HepG2 (cell line): Measurements from ENCODE around the gene C6orf136. TPM values are rescaled to one million over a fixed set of nuclear protein-coding genes. Genes with fewer than 3 reads are reported as not detected.

Experiments
- FOXP1 ChIP-seq, 2 experiments: fragments of 450-650 bp in 1 of 2; IDR thresholded peaks; 2 replicates each; pipeline ENCODE4 v1.6.1; 2017 to 2018; ENCODE audit warnings: antibody characterized with exemption in 1 of 2
- GFI1 ChIP-seq: sonication (generic); formaldehyde crosslinking; IDR thresholded peaks from 2 replicates; pipeline ENCODE4 v1.5.0; 2020; ENCODE audit warnings: missing genetic modification reagents, mild to moderate bottlenecking, borderline replicate concordance
- HNRNPL ChIP-seq: fragments of 200-400 bp; formaldehyde crosslinking; IDR thresholded peaks from 2 replicates; pipeline ENCODE4 v1.6.1; 2017; ENCODE audit warnings: mild to moderate bottlenecking, low read depth, low read length
- MXD4 ChIP-seq: IDR thresholded peaks from 2 replicates; pipeline ENCODE4 v1.6.1; 2016; ENCODE audit warnings: mild to moderate bottlenecking, missing biosample characterization, missing genetic modification reagents
- NONO ChIP-seq, 2 experiments: fragments of 450-650 bp in 1 of 2; sonication (generic) in 1 of 2; formaldehyde crosslinking in 1 of 2; IDR thresholded peaks in 1 of 2; conservative IDR thresholded peaks in 1 of 2; 2 replicates each; pipeline versions ENCODE4 v1.6.1 to v1.8.0; 2017 to 2022; ENCODE audit warnings: mild to moderate bottlenecking in 1 of 2, missing genetic modification reagents in 1 of 2, moderate library complexity in 1 of 2
- PAX8 ChIP-seq: sonication (generic); formaldehyde crosslinking; IDR thresholded peaks from 2 replicates; pipeline ENCODE4 v1.8.0; 2022; ENCODE audit warnings: mild to moderate bottlenecking, missing genetic modification reagents, borderline replicate concordance
- PHF5A ChIP-seq: IDR thresholded peaks from one replicate; pipeline ENCODE4 v1.6.1; 2018; ENCODE audit warnings: low read depth, missing genetic modification reagents; ENCODE audit not compliant: unreplicated experiment
- POLR2AphosphoS2 ChIP-seq: IDR thresholded peaks from 2 replicates; pipeline ENCODE4 v1.6.1; 2011; ENCODE audit warnings: low read depth, low read length, improper control_type of control experiment
- RFX3 ChIP-seq: IDR thresholded peaks from 2 replicates; pipeline ENCODE4 v1.6.1; 2016; ENCODE audit warnings: missing biosample characterization, missing genetic modification reagents
- RFXANK ChIP-seq: IDR thresholded peaks from 2 replicates; pipeline ENCODE4 v1.6.1; 2016
- RFXAP ChIP-seq: sonication (generic); formaldehyde crosslinking; IDR thresholded peaks from 2 replicates; pipeline ENCODE4 v1.4.0; 2020; ENCODE audit warnings: missing genetic modification reagents, borderline replicate concordance
- RORA ChIP-seq: sonication (generic); formaldehyde crosslinking; IDR thresholded peaks from 2 replicates; pipeline ENCODE4 v1.5.0; 2020; ENCODE audit warnings: mild to moderate bottlenecking, missing genetic modification reagents, moderate library complexity
- TEAD2 ChIP-seq: sonication (generic); formaldehyde crosslinking; IDR thresholded peaks from 2 replicates; pipeline ENCODE4 v1.9.0; 2021; ENCODE audit warnings: missing genetic modification reagents
- YEATS2 ChIP-seq: sonication (generic); formaldehyde crosslinking; IDR thresholded peaks from 2 replicates; pipeline ENCODE4 v1.4.0; 2020; ENCODE audit warnings: missing genetic modification reagents, borderline replicate concordance
- ZBTB3 ChIP-seq: sonication (generic); formaldehyde crosslinking; IDR thresholded peaks from 2 replicates; pipeline ENCODE4 v1.4.0; 2020; ENCODE audit warnings: low read depth, mild to moderate bottlenecking, moderate library complexity, missing genetic modification reagents, borderline replicate concordance
- ZFX ChIP-seq: sonication (generic); formaldehyde crosslinking; IDR thresholded peaks from 2 replicates; pipeline ENCODE4 v1.4.0; 2020; ENCODE audit warnings: mild to moderate bottlenecking, low read depth, missing genetic modification reagents, moderate library complexity
- ZNF121 ChIP-seq: sonication (generic); formaldehyde crosslinking; IDR thresholded peaks from 2 replicates; pipeline ENCODE4 v1.5.0; 2020; ENCODE audit warnings: mild to moderate bottlenecking, missing genetic modification reagents
- ZNF251 ChIP-seq: sonication (generic); formaldehyde crosslinking; IDR thresholded peaks from 2 replicates; pipeline ENCODE4 v1.9.0; 2021; ENCODE audit warnings: mild to moderate bottlenecking, missing genetic modification reagents
- ZNF331 ChIP-seq: sonication (generic); formaldehyde crosslinking; IDR thresholded peaks from 2 replicates; pipeline ENCODE4 v1.4.0; 2020; ENCODE audit warnings: missing genetic modification reagents
- ZNF746 ChIP-seq: sonication (generic); formaldehyde crosslinking; IDR thresholded peaks from 2 replicates; pipeline ENCODE4 v1.8.0; 2022; ENCODE audit warnings: mild to moderate bottlenecking, missing genetic modification reagents
- ZNF747 ChIP-seq: sonication (generic); formaldehyde crosslinking; IDR thresholded peaks from 2 replicates; pipeline ENCODE4 v1.8.1; 2023; ENCODE audit warnings: missing genetic modification reagents, mild to moderate bottlenecking, borderline replicate concordance
- polyA plus RNA-seq, 8 experiments: library from polyadenylated mRNA; depleted of rRNA in 3 of 8; stranded (reverse) in 7 of 8; unstranded in 1 of 8; fragments of >200 nt; fragmentation: Illumina TruSeq in 4 of 8; extraction: Trizol in 4 of 8; gene quantifications; 2 replicates each; pipeline versions ENCODE4 v1.2.1 to v1.2.3, GENCODE V29; 2011 to 2016; ENCODE audit warnings: low read depth in 4 of 8, missing spikeins in 1 of 8, mixed read lengths in 1 of 8; ENCODE audit not compliant: insufficient read depth in 1 of 8
- total RNA-seq, 5 experiments: library from RNA; depleted of rRNA; stranded (reverse); fragments of >200 nt; fragmentation: Illumina TruSeq; extraction: Trizol; gene quantifications; 2 replicates each; pipeline ENCODE4 v1.2.3, GENCODE V29; 2016; ENCODE audit warnings: low read depth in 1 of 5
- TF ChIP-seq, protein P1 (sequence below): sonication (generic); formaldehyde crosslinking; conservative IDR thresholded peaks from 2 replicates; pipeline ENCODE4 v1.4.0; 2020; ENCODE audit warnings: missing genetic modification reagents
- TF ChIP-seq, protein P2 (sequence below): IDR thresholded peaks from 2 replicates; pipeline ENCODE4 v1.6.1; 2012; ENCODE audit warnings: inconsistent platforms
- TF ChIP-seq, protein P3 (sequence below): IDR thresholded peaks from 2 replicates; pipeline ENCODE4 v1.6.1; 2016
- TF ChIP-seq, protein P4 (sequence below): sonication (generic); formaldehyde crosslinking; IDR thresholded peaks from 2 replicates; pipeline ENCODE4 v1.8.0; 2022; ENCODE audit warnings: mild to moderate bottlenecking, missing genetic modification reagents, moderate library complexity

C6orf136 gene
- total and polyA plus RNA-seq, 2 of the 13 experiments (the other 11 are each of a cell fraction or from before 2014, with no cell fraction given) = 12.0 to 26.2 TPM

DNA sequence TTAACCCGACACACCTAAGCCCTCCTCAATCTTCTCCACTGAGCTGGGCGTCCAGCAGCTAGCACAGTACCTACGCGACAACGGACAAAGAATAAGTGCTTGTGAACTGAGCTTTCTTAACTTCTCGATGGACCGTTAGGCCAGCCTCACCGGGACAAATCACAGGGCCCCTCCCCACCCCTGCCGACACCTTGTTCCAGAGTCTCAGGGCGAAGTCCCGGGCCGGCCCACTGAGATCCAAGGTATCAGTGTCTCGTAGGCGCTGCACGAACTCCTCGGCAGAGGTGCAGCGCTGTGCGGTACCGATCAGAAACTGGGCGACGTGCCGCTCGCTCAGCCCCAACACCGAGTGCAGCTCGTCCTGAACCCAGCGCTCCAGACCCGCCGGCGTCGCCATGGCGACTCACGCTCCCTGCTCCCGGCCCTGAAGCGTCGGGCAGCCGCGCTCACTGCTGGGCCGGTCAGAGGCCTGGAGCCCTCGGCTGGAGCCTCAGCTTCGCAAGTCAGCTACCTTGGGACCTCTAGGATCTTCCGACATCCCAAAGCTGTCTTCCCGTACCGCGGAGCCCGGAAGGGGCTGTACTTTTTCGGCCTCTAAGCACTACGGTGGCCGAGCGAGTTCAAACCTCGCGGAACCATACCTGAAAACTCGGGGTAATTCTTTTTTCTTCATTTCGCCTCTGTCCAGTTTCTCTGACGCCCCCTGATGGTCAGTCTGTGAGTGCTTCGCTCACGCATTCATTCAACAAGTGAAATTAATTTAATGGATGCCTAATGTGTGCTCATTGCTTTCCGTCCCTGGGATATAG is 25.7 kb downstream of the C6orf136 start, which contains the start of gene DHX16 (continued):
- TF ChIP-seq, protein P1, sequence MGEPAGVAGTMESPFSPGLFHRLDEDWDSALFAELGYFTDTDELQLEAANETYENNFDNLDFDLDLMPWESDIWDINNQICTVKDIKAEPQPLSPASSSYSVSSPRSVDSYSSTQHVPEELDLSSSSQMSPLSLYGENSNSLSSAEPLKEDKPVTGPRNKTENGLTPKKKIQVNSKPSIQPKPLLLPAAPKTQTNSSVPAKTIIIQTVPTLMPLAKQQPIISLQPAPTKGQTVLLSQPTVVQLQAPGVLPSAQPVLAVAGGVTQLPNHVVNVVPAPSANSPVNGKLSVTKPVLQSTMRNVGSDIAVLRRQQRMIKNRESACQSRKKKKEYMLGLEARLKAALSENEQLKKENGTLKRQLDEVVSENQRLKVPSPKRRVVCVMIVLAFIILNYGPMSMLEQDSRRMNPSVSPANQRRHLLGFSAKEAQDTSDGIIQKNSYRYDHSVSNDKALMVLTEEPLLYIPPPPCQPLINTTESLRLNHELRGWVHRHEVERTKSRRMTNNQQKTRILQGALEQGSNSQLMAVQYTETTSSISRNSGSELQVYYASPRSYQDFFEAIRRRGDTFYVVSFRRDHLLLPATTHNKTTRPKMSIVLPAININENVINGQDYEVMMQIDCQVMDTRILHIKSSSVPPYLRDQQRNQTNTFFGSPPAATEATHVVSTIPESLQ = no peak
- no peak for TF ChIP-seq POLR2AphosphoS2
- TF ChIP-seq, protein P2, sequence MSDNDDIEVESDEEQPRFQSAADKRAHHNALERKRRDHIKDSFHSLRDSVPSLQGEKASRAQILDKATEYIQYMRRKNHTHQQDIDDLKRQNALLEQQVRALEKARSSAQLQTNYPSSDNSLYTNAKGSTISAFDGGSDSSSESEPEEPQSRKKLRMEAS = peak; percentile 38; the same call in 1 of the 2 replicates
- no peak for TF ChIP-seq PAX8
- peak; percentile 98 for TF ChIP-seq YEATS2 (CRISPR knock-in tag)
- TF ChIP-seq RFXAP = peak; percentile 81; the same call in 1 of the 2 replicates
- peak; percentile 63; the same call in 1 of the 2 replicates for TF ChIP-seq RFXANK (CRISPR knock-in tag)
- no peak for TF ChIP-seq ZNF746 (CRISPR knock-in tag)
- TF ChIP-seq, protein P3, sequence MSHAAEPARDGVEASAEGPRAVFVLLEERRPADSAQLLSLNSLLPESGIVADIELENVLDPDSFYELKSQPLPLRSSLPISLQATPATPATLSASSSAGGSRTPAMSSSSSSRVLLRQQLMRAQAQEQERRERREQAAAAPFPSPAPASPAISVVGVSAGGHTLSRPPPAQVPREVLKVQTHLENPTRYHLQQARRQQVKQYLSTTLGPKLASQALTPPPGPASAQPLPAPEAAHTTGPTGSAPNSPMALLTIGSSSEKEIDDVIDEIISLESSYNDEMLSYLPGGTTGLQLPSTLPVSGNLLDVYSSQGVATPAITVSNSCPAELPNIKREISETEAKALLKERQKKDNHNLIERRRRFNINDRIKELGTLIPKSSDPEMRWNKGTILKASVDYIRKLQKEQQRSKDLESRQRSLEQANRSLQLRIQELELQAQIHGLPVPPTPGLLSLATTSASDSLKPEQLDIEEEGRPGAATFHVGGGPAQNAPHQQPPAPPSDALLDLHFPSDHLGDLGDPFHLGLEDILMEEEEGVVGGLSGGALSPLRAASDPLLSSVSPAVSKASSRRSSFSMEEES (CRISPR knock-in tag) = peak; percentile 11
- peak; percentile 90 for TF ChIP-seq PHF5A
- TF ChIP-seq RFX3 (CRISPR knock-in tag) = peak; percentile 74
- peak; percentile 91 for TF ChIP-seq ZNF331 (CRISPR knock-in tag)
- no peak for TF ChIP-seq TEAD2
- TF ChIP-seq ZNF121 (CRISPR knock-in tag) = peak; percentile 71
- no peak for TF ChIP-seq NONO (IDR thresholded peaks at IDR 0.05)
- peak; percentile 89 for TF ChIP-seq NONO (CRISPR knock-in tag; conservative IDR thresholded peaks at IDR 0.05)
- TF ChIP-seq MXD4 (CRISPR knock-in tag) = peak; percentile 83
- TF ChIP-seq HNRNPL = no peak
- peak; percentile 41; the same call in 1 of the 2 replicates for TF ChIP-seq RORA (CRISPR knock-in tag)
- TF ChIP-seq GFI1 (CRISPR knock-in tag) = peak; percentile 78
- no peak for TF ChIP-seq ZBTB3 (CRISPR knock-in tag)
- TF ChIP-seq ZNF251 (CRISPR knock-in tag) = no peak
- TF ChIP-seq, protein P4, sequence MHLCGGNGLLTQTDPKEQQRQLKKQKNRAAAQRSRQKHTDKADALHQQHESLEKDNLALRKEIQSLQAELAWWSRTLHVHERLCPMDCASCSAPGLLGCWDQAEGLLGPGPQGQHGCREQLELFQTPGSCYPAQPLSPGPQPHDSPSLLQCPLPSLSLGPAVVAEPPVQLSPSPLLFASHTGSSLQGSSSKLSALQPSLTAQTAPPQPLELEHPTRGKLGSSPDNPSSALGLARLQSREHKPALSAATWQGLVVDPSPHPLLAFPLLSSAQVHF = no peak
- peak; percentile 80; the same call in 1 of the 2 replicates for TF ChIP-seq ZNF747 (CRISPR knock-in tag)
- TF ChIP-seq ZFX (CRISPR knock-in tag) = peak; percentile 87
- no peak for TF ChIP-seq FOXP1 (IDR thresholded peaks at IDR 0.05)
- peak; percentile 31 for TF ChIP-seq FOXP1 (CRISPR knock-in tag; IDR thresholded peaks at IDR 0.05)
